Hepatocyte (in vitro differentiated cells): ENCODE results near the gene DOCK2. TPM values are rescaled to one million over a fixed set of nuclear protein-coding genes. Genes with fewer than 3 reads are reported as not detected.
"Not testable (repeated sequence)": the region's sequence is repeated elsewhere in the genome, so short reads cannot be mapped to it uniquely, and the experiment has no call there.

ENCODE experiments used
- DNase-seq: peaks from one replicate; pipeline ENCODE4 v3.0.0-alpha.2; 2016; ENCODE audit warnings: low spot score
- H2AFZ ChIP-seq: fragments of 200-600 bp; sonication (generic); 2 replicates; pipeline ENCODE4 v1.6.0; 2016; ENCODE audit warnings: antibody characterized with exemption, mild to moderate bottlenecking
- H3K27ac ChIP-seq: fragments of 200-600 bp; sonication (generic); 2 replicates; pipeline ENCODE4 v1.5.1; 2016; ENCODE audit warnings: mild to moderate bottlenecking
- H3K27me3 ChIP-seq: fragments of 200-600 bp; sonication (generic); 2 replicates; pipeline ENCODE4 v1.6.1; 2016
- H3K36me3 ChIP-seq: fragments of 200-600 bp; sonication (generic); replicated peaks from 2 replicates; pipeline ENCODE4 v1.5.1; 2016; ENCODE audit warnings: low read depth; ENCODE audit not compliant: insufficient read depth
- H3K4me1 ChIP-seq: fragments of 200-600 bp; sonication (generic); 2 replicates; pipeline ENCODE4 v1.5.1; 2016; ENCODE audit warnings: mild to moderate bottlenecking, moderate library complexity; ENCODE audit not compliant: insufficient read depth
- H3K4me2 ChIP-seq: fragments of 200-600 bp; sonication (generic); 2 replicates; pipeline ENCODE4 v1.6.0; 2016
- H3K4me3 ChIP-seq: fragments of 200-600 bp; sonication (generic); 2 replicates; pipeline ENCODE4 v1.5.1; 2016; ENCODE audit warnings: mild to moderate bottlenecking
- H3K79me2 ChIP-seq: fragments of 200-600 bp; sonication (generic); 2 replicates; pipeline ENCODE4 v1.6.0; 2017; ENCODE audit warnings: mild to moderate bottlenecking
- H3K9me2 ChIP-seq: fragments of 200-600 bp; sonication (generic); replicated peaks from 2 replicates; pipeline ENCODE4 v1.6.0; 2017; ENCODE audit warnings: mild to moderate bottlenecking; ENCODE audit not compliant: insufficient read depth
- H3K9me3 ChIP-seq: fragments of 200-600 bp; sonication (generic); 2 replicates; pipeline ENCODE4 v1.5.1; 2016; ENCODE audit warnings: low read depth, mild to moderate bottlenecking
- H4K20me1 ChIP-seq: fragments of 200-600 bp; sonication (generic); 2 replicates; pipeline ENCODE4 v1.6.0; 2016; ENCODE audit warnings: mild to moderate bottlenecking; ENCODE audit not compliant: insufficient read depth, poor library complexity, severe bottlenecking
- CTCF ChIP-seq: fragments of 200-600 bp; sonication (generic); IDR thresholded peaks from 2 replicates; pipeline ENCODE4 v1.5.1; 2016; ENCODE audit warnings: antibody characterized with exemption, mild to moderate bottlenecking; ENCODE audit not compliant: poor library complexity
- EZH2 ChIP-seq: fragments of 200-600 bp; sonication (generic); IDR thresholded peaks from 2 replicates; pipeline ENCODE4 v1.6.1; 2016; ENCODE audit warnings: antibody characterized with exemption, mild to moderate bottlenecking, borderline replicate concordance
- EZH2phosphoT487 ChIP-seq: fragments of 200-600 bp; sonication (generic); IDR thresholded peaks from one replicate; pipeline ENCODE4 v1.6.1; 2018; ENCODE audit warnings: antibody characterized with exemption, mild to moderate bottlenecking, low read depth, moderate library complexity; ENCODE audit not compliant: unreplicated experiment, severe bottlenecking
- WGBS: methylation state at CpG from one replicate; pipeline ENCODE4 v1.1.6; 2016; ENCODE audit warnings: low lambda C conversion rate; ENCODE audit errors: missing lambda C conversion rate; 5-methylcytosine and 5-hydroxymethylcytosine counted together
- polyA plus RNA-seq: library from polyadenylated mRNA; unstranded; fragments of >200 nt; fragmentation: Nextera tagmentation; extraction: Ambion mirVana; gene quantifications from 2 replicates; pipeline ENCODE4 v1.2.1, GENCODE V29; 2016
- total RNA-seq: library from RNA; depleted of rRNA; stranded (reverse); fragments of >200 nt; gene quantifications from 2 replicates; pipeline ENCODE4 v1.2.3, GENCODE V29; 2014

The DOCK2 gene
- total and polyA plus RNA-seq, 2 experiments from 2014 or later = 0.60 TPM; not detected in 1

- H4K20me1 ChIP-seq = no peaks in the 10 kb centered on the region
- 92% methylated on average over 2 of the region's 2 CpGs for WGBS
- no peak for TF ChIP-seq EZH2phosphoT487
- no peak for TF ChIP-seq EZH2
- TF ChIP-seq CTCF = no peak
Observed at GRCh38 chr5:169721771-169722170, 84.7 kb downstream of the DOCK2 start.

GRCh38 chr5:169723103-169723831, 86.2 kb downstream of the DOCK2 start:
- H3K9me3 ChIP-seq = no peaks in the 10 kb centered on the region
- no peak for TF ChIP-seq EZH2phosphoT487
- no peak for TF ChIP-seq EZH2
- no peak for TF ChIP-seq CTCF

More at GRCh38 chr5:169721771-169722170, 84.7 kb downstream of the DOCK2 start:
- peaks cover 3% of the 10 kb centered on the region for H3K27me3 ChIP-seq
- no peak overlapping the region for H3K4me2 ChIP-seq
- H3K27ac ChIP-seq = no peak overlapping the region
- H3K36me3 ChIP-seq = no peaks in the 10 kb centered on the region
- H3K9me3 ChIP-seq = no peaks in the 10 kb centered on the region
- no peak overlapping the region for H2AFZ ChIP-seq
- no peaks in the 10 kb centered on the region for H3K9me2 ChIP-seq
- no peaks in the 10 kb centered on the region for H3K79me2 ChIP-seq
- no peak overlapping the region for H3K4me3 ChIP-seq
- DNase-seq = no peak
- no peaks in the 10 kb centered on the region for H3K4me1 ChIP-seq

DNA sequence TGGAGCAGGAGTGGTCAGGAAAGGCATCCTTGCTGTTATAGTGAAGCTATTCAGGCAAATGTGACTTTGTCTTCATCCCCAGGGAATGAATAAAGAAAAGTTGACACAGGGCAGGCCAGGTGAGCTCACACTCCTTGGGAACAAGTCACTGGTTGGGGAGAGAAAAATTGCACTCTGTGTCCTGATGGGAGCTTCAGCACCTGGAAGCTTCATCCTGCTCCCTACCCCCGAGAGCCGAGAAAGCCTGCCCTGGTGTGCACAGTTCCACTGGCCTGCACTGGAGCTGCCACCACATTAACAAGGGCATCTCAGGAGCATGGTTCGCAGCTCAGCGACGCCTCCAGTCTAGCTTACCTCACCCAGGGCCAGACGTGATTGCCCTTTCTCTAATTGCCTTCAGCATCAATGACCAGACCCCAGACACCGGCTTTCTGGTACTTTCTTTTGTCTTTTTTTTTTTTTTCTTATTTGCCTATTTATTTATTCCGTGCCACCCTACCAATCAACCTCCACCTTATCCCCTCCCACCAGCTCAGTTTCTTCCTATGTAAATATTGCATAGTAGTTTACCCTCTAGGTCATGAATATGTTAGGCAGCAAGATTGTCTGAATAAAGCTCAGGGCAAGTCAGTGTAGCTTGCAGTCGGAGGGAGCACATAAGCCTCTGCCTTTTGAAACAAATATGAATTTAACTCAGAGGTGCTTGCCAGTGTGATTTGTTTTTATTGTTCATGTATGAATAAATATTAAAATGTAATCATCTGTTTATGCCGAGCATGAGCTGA, 87.4 kb downstream of the DOCK2 start:
- 83% methylated on average over 10 of the region's 10 CpGs for WGBS

More at GRCh38 chr5:169723103-169723831, 86.2 kb downstream of the DOCK2 start:
- no peak overlapping the region for H3K4me2 ChIP-seq
- no peaks in the 10 kb centered on the region for H3K9me2 ChIP-seq
- H3K27ac ChIP-seq = no peak overlapping the region
- no peaks in the 10 kb centered on the region for H3K79me2 ChIP-seq
- no peak overlapping the region for H3K4me3 ChIP-seq
- H2AFZ ChIP-seq = no peak overlapping the region
- peaks cover 3% of the 10 kb centered on the region for H3K27me3 ChIP-seq
- WGBS = 86% methylated on average over 3 of the region's 3 CpGs
- DNase-seq = no peak
- H3K36me3 ChIP-seq = no peaks in the 10 kb centered on the region
- no peaks in the 10 kb centered on the region for H4K20me1 ChIP-seq
- no peaks in the 10 kb centered on the region for H3K4me1 ChIP-seq

DNA sequence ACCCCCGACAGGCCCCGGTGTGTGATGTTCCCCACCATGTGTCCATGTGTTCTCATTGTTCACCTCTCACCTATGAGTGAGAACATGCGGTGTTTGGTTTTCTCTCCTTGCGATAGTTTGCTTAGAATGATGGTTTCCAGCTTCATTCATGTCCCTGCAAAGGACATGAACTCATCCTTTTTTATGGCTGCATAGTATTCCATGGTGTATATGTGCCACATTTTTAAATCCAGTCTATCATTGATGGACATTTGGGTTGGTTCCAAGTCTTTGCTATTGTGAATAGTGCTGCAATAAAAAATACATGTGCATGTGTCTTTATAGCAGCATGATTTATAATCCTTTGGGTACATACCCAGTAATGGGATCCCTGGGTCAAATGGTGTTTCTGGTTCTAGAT, 88.6 kb downstream of the DOCK2 start:
- not testable (repeated sequence) for DNase-seq, H4K20me1 ChIP-seq, H3K9me2 ChIP-seq, H3K27ac ChIP-seq, H3K79me2 ChIP-seq, H3K36me3 ChIP-seq, H3K4me1 ChIP-seq, H2AFZ ChIP-seq, H3K4me3 ChIP-seq, H3K27me3 ChIP-seq, H3K9me3 ChIP-seq, H3K4me2 ChIP-seq
- WGBS = 99% methylated on average over 4 of the region's 4 CpGs

More for the DNA sequence above, 87.4 kb downstream of the DOCK2 start:
- DNase-seq = no peak
- Histone ChIP-seq H3K27ac (no peak overlapping the region), H3K9me3 (no peaks in the 10 kb centered on the region), H3K9me2 (no peaks in the 10 kb centered on the region), H3K4me2 (no peak overlapping the region), H3K79me2 (no peaks in the 10 kb centered on the region), H3K4me3 (no peak overlapping the region), H4K20me1 (no peaks in the 10 kb centered on the region), H3K36me3 (no peaks in the 10 kb centered on the region), H3K27me3 (peaks cover 7% of the 10 kb centered on the region), H2AFZ (no peak overlapping the region), H3K4me1 (no peaks in the 10 kb centered on the region)
- TF ChIP-seq EZH2phosphoT487 = no peak
- TF ChIP-seq EZH2 = no peak
- no peak for TF ChIP-seq CTCF
